Parathyroid adenoma (tissue), 2 donors: ENCODE measurements around the gene PCED1B.

Source experiments
- H2AFZ ChIP-seq: fragments of 300-600 bp; sonication (generic); one replicate; pipeline ENCODE4 v1.7.0; 2017; ENCODE audit warnings: antibody characterized with exemption, mild to moderate bottlenecking
- H3K27ac ChIP-seq: fragments of 300-600 bp; sonication (generic); one replicate; pipeline ENCODE4 v1.7.0; 2017
- H3K27me3 ChIP-seq: fragments of 300-600 bp; sonication (generic); one replicate; pipeline ENCODE4 v1.7.0; 2017; ENCODE audit warnings: low read length; ENCODE audit not compliant: control insufficient read depth, insufficient read depth
- H3K36me3 ChIP-seq: fragments of 300-600 bp; sonication (generic); one replicate; pipeline ENCODE4 v1.7.0; 2017; ENCODE audit warnings: low read length; ENCODE audit not compliant: control insufficient read depth, insufficient read depth
- H3K4me1 ChIP-seq: fragments of 300-600 bp; sonication (generic); one replicate; pipeline ENCODE4 v1.7.0; 2017; ENCODE audit warnings: control low read depth
- H3K4me2 ChIP-seq: fragments of 300-600 bp; sonication (generic); one replicate; pipeline ENCODE4 v1.7.0; 2017; ENCODE audit warnings: low read length
- H3K4me3 ChIP-seq: fragments of 300-600 bp; sonication (generic); one replicate; pipeline ENCODE4 v1.7.0; 2017; ENCODE audit warnings: low read depth, low read length
- H3K79me2 ChIP-seq: fragments of 300-600 bp; sonication (generic); one replicate; pipeline ENCODE4 v1.7.0; 2017; ENCODE audit warnings: control low read depth
- H3K9ac ChIP-seq: fragments of 300-600 bp; sonication (generic); one replicate; pipeline ENCODE4 v1.7.0; 2017; ENCODE audit warnings: mild to moderate bottlenecking
- H3K9me3 ChIP-seq: fragments of 300-600 bp; sonication (generic); one replicate; pipeline ENCODE4 v1.7.0; 2017; ENCODE audit warnings: low read length; ENCODE audit not compliant: control insufficient read depth
- TF ChIP-seq, protein P1 (sequence below): fragments of 300-600 bp; sonication (generic); IDR thresholded peaks from one replicate; pipeline ENCODE4 v1.7.0; 2017; ENCODE audit warnings: antibody characterized with exemption, mild to moderate bottlenecking
- donor health status: primary hyperparathyroidism.

Gene PCED1B

DNA sequence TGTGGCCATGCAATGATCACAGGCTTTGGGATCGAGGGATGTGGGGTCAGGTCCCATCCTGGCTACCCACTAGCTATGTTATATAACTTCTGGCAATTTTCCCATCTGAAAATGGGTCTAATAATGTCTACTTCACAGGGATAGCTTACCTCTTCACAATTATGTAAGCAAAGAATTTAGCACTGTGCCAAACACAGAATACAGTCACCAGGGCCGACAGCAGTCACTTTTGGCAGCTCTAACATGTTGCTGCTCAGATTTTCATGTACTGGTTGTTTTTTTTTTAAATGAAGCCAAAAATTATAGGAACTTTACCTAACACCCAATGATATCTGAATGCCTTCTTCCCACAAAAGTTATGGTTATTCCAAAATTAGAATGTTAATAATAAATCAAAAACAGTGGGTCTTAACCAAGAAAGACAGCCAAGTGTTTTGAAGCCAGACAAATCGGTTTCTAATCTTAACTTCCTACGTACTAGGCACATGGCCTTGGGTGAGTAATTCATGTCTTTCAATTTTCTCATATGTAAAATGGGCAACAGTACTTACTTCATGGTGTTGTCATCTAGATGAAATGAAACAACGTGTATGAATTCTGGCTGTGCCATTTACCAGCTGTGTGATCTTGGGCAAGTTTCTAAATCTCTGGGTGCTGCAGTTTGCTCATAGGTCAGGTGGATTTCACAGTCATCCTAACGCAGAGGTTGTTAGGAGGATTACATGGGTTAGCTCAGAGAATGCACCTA lies 13.0 kb upstream of the PCED1B start:
- H3K4me1 ChIP-seq = no peaks in the 10 kb centered on the region
- no peaks in the 10 kb centered on the region for H3K27me3 ChIP-seq
- no peak overlapping the region for H3K27ac ChIP-seq
- no peaks in the 10 kb centered on the region for H3K9me3 ChIP-seq
- H3K9ac ChIP-seq = no peak overlapping the region
- H3K79me2 ChIP-seq = no peaks in the 10 kb centered on the region
- no peak overlapping the region for H3K4me2 ChIP-seq
- no peaks in the 10 kb centered on the region for H3K36me3 ChIP-seq
- H2AFZ ChIP-seq = no peak overlapping the region
- H3K4me3 ChIP-seq = no peak overlapping the region
- TF ChIP-seq, protein P1, sequence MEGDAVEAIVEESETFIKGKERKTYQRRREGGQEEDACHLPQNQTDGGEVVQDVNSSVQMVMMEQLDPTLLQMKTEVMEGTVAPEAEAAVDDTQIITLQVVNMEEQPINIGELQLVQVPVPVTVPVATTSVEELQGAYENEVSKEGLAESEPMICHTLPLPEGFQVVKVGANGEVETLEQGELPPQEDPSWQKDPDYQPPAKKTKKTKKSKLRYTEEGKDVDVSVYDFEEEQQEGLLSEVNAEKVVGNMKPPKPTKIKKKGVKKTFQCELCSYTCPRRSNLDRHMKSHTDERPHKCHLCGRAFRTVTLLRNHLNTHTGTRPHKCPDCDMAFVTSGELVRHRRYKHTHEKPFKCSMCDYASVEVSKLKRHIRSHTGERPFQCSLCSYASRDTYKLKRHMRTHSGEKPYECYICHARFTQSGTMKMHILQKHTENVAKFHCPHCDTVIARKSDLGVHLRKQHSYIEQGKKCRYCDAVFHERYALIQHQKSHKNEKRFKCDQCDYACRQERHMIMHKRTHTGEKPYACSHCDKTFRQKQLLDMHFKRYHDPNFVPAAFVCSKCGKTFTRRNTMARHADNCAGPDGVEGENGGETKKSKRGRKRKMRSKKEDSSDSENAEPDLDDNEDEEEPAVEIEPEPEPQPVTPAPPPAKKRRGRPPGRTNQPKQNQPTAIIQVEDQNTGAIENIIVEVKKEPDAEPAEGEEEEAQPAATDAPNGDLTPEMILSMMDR = no peak

DNA sequence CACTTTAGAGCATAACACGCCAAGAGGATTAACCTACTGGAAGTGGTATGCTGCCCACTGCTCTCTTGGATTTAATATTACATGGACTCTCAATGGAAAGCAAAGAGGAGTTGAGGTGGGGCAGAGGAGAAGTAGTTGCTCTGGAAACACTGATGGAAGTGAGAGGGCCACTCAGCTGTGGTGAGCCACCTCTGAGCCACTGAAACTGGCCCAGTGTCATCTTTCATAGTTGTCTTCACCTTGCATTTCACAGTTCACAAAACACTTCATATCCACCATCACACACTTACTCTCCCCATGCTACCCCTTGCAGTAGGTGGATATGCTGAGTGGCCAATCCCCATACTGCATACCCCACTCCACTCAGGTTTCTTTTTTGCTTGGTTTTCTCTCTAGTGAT lies 12.2 kb upstream of the PCED1B start:
- H3K9ac ChIP-seq = no peak overlapping the region
- no peaks in the 10 kb centered on the region for H3K27me3 ChIP-seq
- H3K27ac ChIP-seq = no peak overlapping the region
- H3K4me1 ChIP-seq = no peaks in the 10 kb centered on the region
- H3K4me2 ChIP-seq = no peak overlapping the region
- TF ChIP-seq, protein P1 = no peak
- no peaks in the 10 kb centered on the region for H3K79me2 ChIP-seq
- no peaks in the 10 kb centered on the region for H3K9me3 ChIP-seq
- H3K4me3 ChIP-seq = no peak overlapping the region
- H3K36me3 ChIP-seq = no peaks in the 10 kb centered on the region
- H2AFZ ChIP-seq = no peak overlapping the region

- Histone ChIP-seq H3K4me2 (no peak overlapping the region), H3K27me3 (no peaks in the 10 kb centered on the region), H3K36me3 (no peaks in the 10 kb centered on the region), H3K27ac (no peak overlapping the region), H3K9me3 (no peaks in the 10 kb centered on the region), H3K9ac (no peak overlapping the region), H3K4me1 (no peaks in the 10 kb centered on the region), H3K4me3 (no peak overlapping the region), H3K79me2 (no peaks in the 10 kb centered on the region), H2AFZ (no peak overlapping the region)
- TF ChIP-seq, protein P1 = no peak
These were observed 11.5 kb upstream of the PCED1B start for GRCh38 chr12:47067771-47068431.

DNA sequence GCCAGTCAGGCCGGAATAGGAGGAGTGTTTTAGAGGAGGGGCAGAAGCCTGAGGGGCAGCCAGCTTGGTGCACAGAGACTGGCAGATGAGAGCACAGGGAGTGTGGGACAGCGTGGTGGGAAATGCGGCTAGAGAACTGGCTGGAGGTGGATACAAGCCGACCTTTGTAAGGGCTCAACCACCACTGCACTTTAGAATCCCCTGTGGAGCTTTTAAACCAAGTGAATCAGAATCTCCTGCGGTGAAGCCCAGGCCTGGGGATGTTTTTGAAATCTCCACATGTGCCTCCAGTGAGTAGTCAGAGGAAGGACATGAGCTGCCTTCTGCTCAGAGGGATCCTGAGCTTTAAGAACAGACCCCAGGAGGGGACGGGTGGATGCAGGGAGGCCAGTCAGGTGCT lies 10.9 kb upstream of the PCED1B start:
- TF ChIP-seq, protein P1 = no peak
- Histone ChIP-seq H3K27me3 (no peaks in the 10 kb centered on the region), H3K9ac (no peak overlapping the region), H3K79me2 (no peaks in the 10 kb centered on the region), H3K4me3 (no peak overlapping the region), H2AFZ (no peak overlapping the region), H3K9me3 (no peaks in the 10 kb centered on the region), H3K4me1 (no peaks in the 10 kb centered on the region), H3K36me3 (no peaks in the 10 kb centered on the region), H3K27ac (no peak overlapping the region), H3K4me2 (no peak overlapping the region)
